ENCODE data around the gene MYL5.
A peak's percentile ranks its signal among the peaks of the same experiment; 100 is the strongest.

MYL5 gene

DNA sequence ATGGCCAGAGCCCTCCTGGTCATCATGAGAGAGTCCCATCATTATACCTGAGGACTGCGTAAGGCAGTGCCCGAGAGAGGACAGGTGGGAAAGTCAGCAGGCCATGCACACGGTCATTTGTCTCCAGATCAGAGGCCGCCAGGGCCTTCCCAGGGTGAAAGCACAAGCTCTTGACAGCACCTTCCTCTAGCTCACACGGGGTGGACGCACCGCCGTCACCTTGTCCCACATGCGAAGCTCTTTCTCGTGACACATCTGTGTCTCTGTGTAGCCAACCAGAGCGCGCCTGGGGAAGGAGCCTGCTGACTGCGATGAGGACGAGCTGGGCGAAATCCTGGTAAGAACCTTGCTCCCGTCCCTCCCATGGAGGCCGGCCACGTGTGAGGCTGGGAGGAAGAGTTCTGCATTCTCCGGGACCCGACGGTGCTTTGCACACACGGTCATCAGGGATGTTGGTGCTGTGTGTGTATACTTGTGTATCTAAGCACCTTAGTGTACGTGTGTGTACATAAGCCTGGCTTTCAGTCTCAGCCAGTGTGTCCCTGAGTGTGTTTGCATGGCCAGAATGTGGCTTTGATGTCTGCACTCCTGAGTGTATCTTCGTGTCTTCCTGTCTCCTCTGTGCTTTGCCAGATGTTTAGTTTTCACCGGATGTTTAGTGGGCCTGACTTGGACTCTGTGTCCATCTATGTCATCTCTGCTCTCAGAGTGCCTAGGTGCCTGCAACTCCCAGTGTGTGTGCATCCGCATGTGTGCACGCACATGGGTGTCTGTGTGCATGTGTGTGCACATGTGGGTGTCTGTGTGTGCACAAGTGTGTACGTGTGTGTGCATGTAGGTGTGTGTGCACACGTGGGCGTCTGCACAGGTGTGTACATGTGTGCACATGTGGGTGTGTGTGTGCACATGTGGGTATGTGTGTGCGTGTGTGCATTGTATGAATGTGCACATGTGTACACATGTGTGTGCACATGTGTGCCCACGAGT is 15.4 kb upstream of the MYL5 start:
- DNase-seq (ENCODE audit: low read depth) = no peak
- TF ChIP-seq CTCF (conservative IDR thresholded peaks at IDR 0.05; ENCODE audit: low read depth, low read length) = no peak
- no peak overlapping the region for H3K4me3 ChIP-seq (ENCODE audit: low read depth, low read length)

DNA sequence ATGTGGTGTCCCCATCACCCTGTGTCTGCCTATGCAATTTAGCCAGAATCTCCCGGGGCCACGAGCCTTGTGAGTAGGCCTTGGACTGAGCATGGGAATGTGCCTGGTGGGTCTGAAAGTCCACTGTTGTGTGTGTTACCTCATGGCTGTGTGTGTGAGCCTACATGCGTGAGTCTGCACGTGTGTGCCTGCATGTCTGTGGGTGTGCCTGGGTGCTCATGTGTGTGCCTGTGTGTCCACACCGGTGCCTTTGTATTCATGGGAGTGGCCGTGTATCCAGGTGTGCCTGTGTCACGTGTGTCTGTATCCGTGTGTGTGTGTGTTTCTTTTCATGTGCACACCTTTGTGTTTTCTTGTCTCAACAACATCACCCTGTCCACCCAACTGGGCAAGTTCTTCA is 14.5 kb upstream of the MYL5 start:
- no peak for TF ChIP-seq CTCF (conservative IDR thresholded peaks at IDR 0.05; ENCODE audit: low read depth, low read length)
- H3K4me3 ChIP-seq (ENCODE audit: low read depth, low read length) = no peak overlapping the region
- no peak for DNase-seq (ENCODE audit: low read depth)

DNA sequence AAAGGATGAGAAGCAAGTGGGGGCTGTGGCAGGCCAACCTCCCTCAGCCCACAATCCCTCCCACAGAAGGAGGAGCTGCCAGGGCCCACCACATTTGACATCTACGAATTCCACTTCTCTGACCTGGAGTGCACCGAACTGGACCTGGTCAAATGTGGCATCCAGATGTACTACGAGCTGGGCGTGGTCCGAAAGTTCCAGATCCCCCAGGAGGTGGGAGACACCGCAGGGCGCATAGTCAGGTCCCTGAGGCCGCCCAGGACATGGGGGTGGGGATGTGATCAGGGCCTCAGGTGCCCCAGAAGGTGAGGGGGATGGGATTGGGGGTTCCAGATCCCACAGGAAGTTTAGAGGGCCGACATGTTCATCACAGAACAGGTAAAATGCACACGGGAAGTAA is 13.9 kb upstream of the MYL5 start:
- TF ChIP-seq CTCF (conservative IDR thresholded peaks at IDR 0.05; ENCODE audit: low read depth, low read length) = no peak
- H3K4me3 ChIP-seq (ENCODE audit: low read depth, low read length) = no peak overlapping the region
- DNase-seq (ENCODE audit: low read depth) = no peak

GRCh38 chr4:661231-661630 is 13.1 kb upstream of the MYL5 start:
- TF ChIP-seq CTCF (conservative IDR thresholded peaks at IDR 0.05; ENCODE audit: low read depth, low read length) = no peak
- no peak overlapping the region for H3K4me3 ChIP-seq (ENCODE audit: low read depth, low read length)
- DNase-seq (ENCODE audit: low read depth) = no peak

- no peak for TF ChIP-seq CTCF (conservative IDR thresholded peaks at IDR 0.05; ENCODE audit: low read depth, low read length)
- no peak for DNase-seq (ENCODE audit: low read depth)
Observed at GRCh38 chr4:661881-662761, 12.2 kb upstream of the MYL5 start.

GRCh38 chr4:663046-663437 is 11.3 kb upstream of the MYL5 start:
- peak overlapping the region; percentile 51 for H3K4me3 ChIP-seq (ENCODE audit: low read depth, low read length)
- TF ChIP-seq CTCF (conservative IDR thresholded peaks at IDR 0.05; ENCODE audit: low read depth, low read length) = no peak
- DNase-seq (ENCODE audit: low read depth) = no peak

More at GRCh38 chr4:661881-662761, 12.2 kb upstream of the MYL5 start:
- no peak overlapping the region for H3K4me3 ChIP-seq (ENCODE audit: low read depth, low read length)

All from choroid plexus epithelial cell (primary cell).